ENCODE results near the gene SSH2.

DNA sequence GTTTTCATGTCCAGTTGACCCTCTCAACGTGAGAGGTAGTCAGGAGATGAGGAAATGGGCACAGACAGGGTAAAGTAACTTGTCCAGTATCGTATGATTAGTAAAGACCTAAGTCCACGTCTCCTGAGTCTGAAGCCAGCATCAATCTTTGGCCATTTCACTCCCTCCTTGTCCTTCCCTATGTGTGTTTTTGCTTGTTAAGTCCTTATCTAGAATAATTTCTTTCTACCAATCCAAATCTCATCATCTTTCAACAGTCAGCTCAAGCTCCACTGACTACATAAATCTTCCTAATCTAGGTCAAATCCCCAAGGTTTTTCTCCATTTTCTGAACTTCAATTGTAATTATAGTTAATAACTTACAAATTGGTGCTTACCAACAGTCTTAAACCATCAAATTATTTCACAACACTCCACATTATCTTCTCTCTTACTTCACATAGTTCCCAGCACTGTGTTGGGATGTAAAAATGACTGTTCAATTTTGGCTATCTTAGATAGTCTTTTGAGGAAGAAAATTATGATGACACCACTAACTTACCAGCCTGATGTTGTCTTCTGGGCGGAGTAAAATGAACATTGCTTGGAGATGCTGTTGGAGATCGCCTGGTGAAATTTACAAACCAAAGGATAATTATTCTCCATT is 235.0 kb downstream of the SSH2 start:
- TF ChIP-seq POLR2A (IDR thresholded peaks at IDR 0.05; ENCODE audit: low read length): no peak
- no peak for TF ChIP-seq GATA1 (IDR thresholded peaks at IDR 0.05; ENCODE audit: low read depth, low read length)
